ENCODE measurements around the gene ZNF618.

ZNF618 gene

GRCh38 chr9:113913426-113914195, 37.5 kb downstream of the ZNF618 start:
- no peak for DNase-seq

- no peak for DNase-seq
Observed at GRCh38 chr9:113914517-113914916, 38.4 kb downstream of the ZNF618 start.

GRCh38 chr9:113915817-113916434, 39.8 kb downstream of the ZNF618 start:
- DNase-seq: no peak

GRCh38 chr9:113916931-113917330, 40.8 kb downstream of the ZNF618 start:
- DNase-seq: no peak

GRCh38 chr9:113918697-113919350, 42.7 kb downstream of the ZNF618 start:
- no peak for DNase-seq

GRCh38 chr9:113919382-113919781, 43.3 kb downstream of the ZNF618 start:
- no peak for DNase-seq

GRCh38 chr9:113919871-113920270, 43.8 kb downstream of the ZNF618 start:
- no peak for DNase-seq

- no peak for DNase-seq
Observed at GRCh38 chr9:113920872-113921271, 44.8 kb downstream of the ZNF618 start.

GRCh38 chr9:113921396-113921925, 45.4 kb downstream of the ZNF618 start:
- no peak for DNase-seq

- no peak for DNase-seq
Observed at GRCh38 chr9:113922160-113922559, 46.1 kb downstream of the ZNF618 start.

GRCh38 chr9:113926211-113926610, 50.1 kb downstream of the ZNF618 start:
- DNase-seq: no peak

GRCh38 chr9:113927277-113927676, 51.2 kb downstream of the ZNF618 start:
- DNase-seq: no peak

GRCh38 chr9:113928269-113928668, 52.2 kb downstream of the ZNF618 start:
- no peak for DNase-seq

GRCh38 chr9:113929634-113930389, 53.7 kb downstream of the ZNF618 start:
- DNase-seq: no peak

- DNase-seq: no peak
Observed at GRCh38 chr9:113930390-113930783, 54.3 kb downstream of the ZNF618 start.

GRCh38 chr9:113931140-113931539, 55.0 kb downstream of the ZNF618 start:
- no peak for DNase-seq

- DNase-seq: no peak
Observed at GRCh38 chr9:113931777-113932176, 55.7 kb downstream of the ZNF618 start.

GRCh38 chr9:113932906-113933584, 56.9 kb downstream of the ZNF618 start:
- DNase-seq: no peak

- DNase-seq: no peak
Observed at GRCh38 chr9:113933671-113934070, 57.6 kb downstream of the ZNF618 start.

GRCh38 chr9:113934167-113934828, 58.2 kb downstream of the ZNF618 start:
- no peak for DNase-seq

GRCh38 chr9:113934829-113935676, 58.9 kb downstream of the ZNF618 start:
- no peak for DNase-seq
